Hepatocyte (in vitro differentiated cells): ENCODE measurements around the gene LRRC28.

ENCODE experiments used
- EZH2 ChIP-seq: fragments of 200-600 bp; sonication (generic); IDR thresholded peaks from 2 replicates; pipeline ENCODE4 v1.6.1; 2016; ENCODE audit warnings: antibody characterized with exemption, mild to moderate bottlenecking, borderline replicate concordance
- TF ChIP-seq, protein P1 (sequence below): fragments of 200-600 bp; sonication (generic); IDR thresholded peaks from 2 replicates; pipeline ENCODE4 v1.5.1; 2016; ENCODE audit warnings: antibody characterized with exemption, mild to moderate bottlenecking; ENCODE audit not compliant: poor library complexity

DNA sequence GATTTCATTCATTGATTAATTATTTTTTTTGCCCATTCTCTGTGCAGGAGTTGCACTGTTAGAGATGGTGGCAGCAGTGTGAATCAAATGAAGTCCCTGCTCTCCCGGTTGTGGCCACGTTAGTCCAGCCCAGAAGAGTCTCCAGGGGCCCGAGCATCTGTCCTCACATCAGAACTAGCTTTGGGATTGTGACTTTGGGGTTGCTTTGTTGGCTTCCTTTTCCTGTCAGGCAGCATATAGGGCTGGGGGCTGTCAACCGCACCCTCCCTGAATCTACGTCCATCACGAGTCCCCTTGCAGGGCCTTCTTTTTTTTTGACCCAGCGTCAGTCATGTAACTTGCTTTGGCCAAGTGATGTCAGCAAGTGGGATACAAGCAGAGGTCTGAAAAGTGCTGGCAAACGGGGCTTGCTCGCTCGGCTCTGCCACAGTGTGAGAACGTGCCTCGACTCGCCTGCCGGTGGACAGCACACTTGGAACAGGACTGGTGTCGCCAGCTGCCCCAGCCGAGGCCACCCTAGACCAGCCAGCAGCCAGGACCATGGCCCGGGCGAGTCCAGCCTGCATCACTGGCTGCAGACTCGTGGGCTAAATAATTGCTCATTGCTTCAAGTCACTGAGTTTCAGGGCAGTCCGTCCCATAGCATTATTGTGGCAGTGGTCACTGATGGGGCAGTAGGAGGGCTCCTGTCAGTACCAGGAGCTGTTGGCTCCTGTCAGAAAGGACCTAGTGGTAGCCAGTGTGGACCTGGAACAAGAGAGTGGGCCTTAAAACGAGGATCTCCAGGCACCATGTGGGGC lies 162.9 kb downstream of the LRRC28 start:
- TF ChIP-seq, protein P1, sequence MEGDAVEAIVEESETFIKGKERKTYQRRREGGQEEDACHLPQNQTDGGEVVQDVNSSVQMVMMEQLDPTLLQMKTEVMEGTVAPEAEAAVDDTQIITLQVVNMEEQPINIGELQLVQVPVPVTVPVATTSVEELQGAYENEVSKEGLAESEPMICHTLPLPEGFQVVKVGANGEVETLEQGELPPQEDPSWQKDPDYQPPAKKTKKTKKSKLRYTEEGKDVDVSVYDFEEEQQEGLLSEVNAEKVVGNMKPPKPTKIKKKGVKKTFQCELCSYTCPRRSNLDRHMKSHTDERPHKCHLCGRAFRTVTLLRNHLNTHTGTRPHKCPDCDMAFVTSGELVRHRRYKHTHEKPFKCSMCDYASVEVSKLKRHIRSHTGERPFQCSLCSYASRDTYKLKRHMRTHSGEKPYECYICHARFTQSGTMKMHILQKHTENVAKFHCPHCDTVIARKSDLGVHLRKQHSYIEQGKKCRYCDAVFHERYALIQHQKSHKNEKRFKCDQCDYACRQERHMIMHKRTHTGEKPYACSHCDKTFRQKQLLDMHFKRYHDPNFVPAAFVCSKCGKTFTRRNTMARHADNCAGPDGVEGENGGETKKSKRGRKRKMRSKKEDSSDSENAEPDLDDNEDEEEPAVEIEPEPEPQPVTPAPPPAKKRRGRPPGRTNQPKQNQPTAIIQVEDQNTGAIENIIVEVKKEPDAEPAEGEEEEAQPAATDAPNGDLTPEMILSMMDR, result no peak
- no peak for TF ChIP-seq EZH2
